SK-N-SH treated with all-trans-retinoic acid at 6 μM for 48 hours (cell line): ENCODE measurements around the gene DIAPH1.

Experiments
- ATAC-seq: fragments of 200-7000 bp; cut with Tn5 transposase; 3 replicates; pipeline ENCODE4 v1.9.1; 2020; ENCODE audit warnings: mild to moderate bottlenecking, moderate library complexity
- ARNTL ChIP-seq: fragments of 450-650 bp; formaldehyde crosslinking; IDR thresholded peaks from 2 replicates; pipeline ENCODE4 v1.5.0; 2020; ENCODE audit warnings: low read depth, mild to moderate bottlenecking, moderate library complexity, borderline replicate concordance
- BACH2 ChIP-seq: fragments of 250-450 bp; sonication (Bioruptor Pico); IDR thresholded peaks from 2 replicates; pipeline ENCODE4 v1.9.0; 2021; ENCODE audit warnings: mild to moderate bottlenecking, borderline replicate concordance
- CREB5 ChIP-seq: fragments of 250-450 bp; sonication (Bioruptor Pico); IDR thresholded peaks from 2 replicates; pipeline ENCODE4 v1.5.1; 2020; ENCODE audit warnings: low read depth, mild to moderate bottlenecking, moderate library complexity
- CSDC2 ChIP-seq: fragments of 250-450 bp; sonication (Bioruptor Pico); IDR thresholded peaks from 2 replicates; pipeline ENCODE4 v1.5.0; 2020; ENCODE audit warnings: mild to moderate bottlenecking, moderate library complexity
- CSRNP3 ChIP-seq: fragments of 250-450 bp; sonication (Bioruptor Pico); IDR thresholded peaks from 2 replicates; pipeline ENCODE4 v1.5.1; 2021; ENCODE audit warnings: mild to moderate bottlenecking, moderate library complexity
- ESRRG ChIP-seq: fragments of 250-450 bp; sonication (Bioruptor Pico); IDR thresholded peaks from 2 replicates; pipeline ENCODE4 v1.6.1; 2021; ENCODE audit warnings: mild to moderate bottlenecking
- GLIS3 ChIP-seq: fragments of 250-450 bp; sonication (Bioruptor Pico); IDR thresholded peaks from 2 replicates; pipeline ENCODE4 v1.5.0; 2020; ENCODE audit warnings: mild to moderate bottlenecking, moderate library complexity
- ISL1 ChIP-seq: fragments of 250-450 bp; sonication (Bioruptor Pico); IDR thresholded peaks from 2 replicates; pipeline ENCODE4 v2.1.2; 2022; ENCODE audit warnings: mild to moderate bottlenecking, moderate library complexity
- OSR1 ChIP-seq: fragments of 250-450 bp; sonication (Bioruptor Pico); IDR thresholded peaks from 2 replicates; pipeline ENCODE4 v1.8.0; 2022; ENCODE audit warnings: moderate library complexity, mild to moderate bottlenecking, inconsistent platforms
- PATZ1 ChIP-seq: fragments of 250-450 bp; sonication (Bioruptor Pico); IDR thresholded peaks from 2 replicates; pipeline ENCODE4 v1.8.0; 2020; ENCODE audit warnings: mild to moderate bottlenecking, moderate library complexity, borderline replicate concordance
- POU6F1 ChIP-seq: fragments of 250-450 bp; sonication (Bioruptor Pico); IDR thresholded peaks from 2 replicates; pipeline ENCODE4 v1.8.0; 2021; ENCODE audit warnings: low read depth, mild to moderate bottlenecking, moderate library complexity, borderline replicate concordance
- PPARA ChIP-seq: fragments of 250-450 bp; sonication (Bioruptor Pico); IDR thresholded peaks from 2 replicates; pipeline ENCODE4 v1.5.0; 2020; ENCODE audit warnings: mild to moderate bottlenecking, borderline replicate concordance
- RARB ChIP-seq: fragments of 250-450 bp; sonication (Bioruptor Pico); IDR thresholded peaks from 2 replicates; pipeline ENCODE4 v1.8.0; 2021; ENCODE audit warnings: mild to moderate bottlenecking, moderate library complexity
- SNAI2 ChIP-seq: fragments of 250-450 bp; sonication (Bioruptor Pico); IDR thresholded peaks from 2 replicates; pipeline ENCODE4 v1.5.0; 2020; ENCODE audit warnings: mild to moderate bottlenecking, moderate library complexity
- TCF4 ChIP-seq: fragments of 250-450 bp; sonication (Bioruptor Pico); IDR thresholded peaks from 2 replicates; pipeline ENCODE4 v1.8.0; 2021; ENCODE audit warnings: mild to moderate bottlenecking, moderate library complexity, borderline replicate concordance
- TOX ChIP-seq: fragments of 250-450 bp; sonication (Bioruptor Pico); IDR thresholded peaks from 2 replicates; pipeline ENCODE4 v1.8.0; 2021; ENCODE audit warnings: mild to moderate bottlenecking, moderate library complexity, borderline replicate concordance
- TSHZ2 ChIP-seq: fragments of 250-450 bp; sonication (Bioruptor Pico); IDR thresholded peaks from 2 replicates; pipeline ENCODE4 v1.5.0; 2020; ENCODE audit warnings: mild to moderate bottlenecking, moderate library complexity
- ZC3H10 ChIP-seq: fragments of 250-450 bp; sonication (Bioruptor Pico); IDR thresholded peaks from 2 replicates; pipeline ENCODE4 v1.5.1; 2021; ENCODE audit warnings: mild to moderate bottlenecking, moderate library complexity
- ZFP3 ChIP-seq: fragments of 250-450 bp; sonication (Bioruptor Pico); IDR thresholded peaks from 2 replicates; pipeline ENCODE4 v1.5.0; 2020; ENCODE audit warnings: mild to moderate bottlenecking, moderate library complexity
- ZFP30 ChIP-seq: fragments of 450-650 bp; formaldehyde crosslinking; IDR thresholded peaks from 2 replicates; pipeline ENCODE4 v1.5.0; 2022; ENCODE audit warnings: mild to moderate bottlenecking, moderate library complexity
- ZNF565 ChIP-seq: fragments of 450-650 bp; formaldehyde crosslinking; conservative IDR thresholded peaks from 2 replicates; pipeline ENCODE4 v1.5.0; 2020; ENCODE audit warnings: low read depth, mild to moderate bottlenecking, moderate library complexity
- ZNF8 ChIP-seq: fragments of 450-650 bp; formaldehyde crosslinking; IDR thresholded peaks from 2 replicates; pipeline ENCODE4 v1.5.0; 2020; ENCODE audit warnings: mild to moderate bottlenecking, moderate library complexity

Gene DIAPH1

GRCh38 chr5:141628175-141628788 lies 9.5 kb upstream of the DIAPH1 start:
- TF ChIP-seq ZNF8 (CRISPR knock-in tag) (no peak), ZNF565 (CRISPR knock-in tag) (no peak), PPARA (no peak), POU6F1 (CRISPR knock-in tag) (no peak), ZFP30 (CRISPR knock-in tag) (no peak), BACH2 (CRISPR knock-in tag) (no peak), TSHZ2 (CRISPR knock-in tag) (no peak), ZC3H10 (CRISPR knock-in tag) (no peak), TOX (CRISPR knock-in tag) (no peak), TCF4 (CRISPR knock-in tag) (no peak), ESRRG (CRISPR knock-in tag) (no peak), ARNTL (CRISPR knock-in tag) (no peak), CSRNP3 (CRISPR knock-in tag) (no peak), OSR1 (CRISPR knock-in tag) (no peak), CREB5 (no peak), SNAI2 (CRISPR knock-in tag) (no peak), CSDC2 (CRISPR knock-in tag) (no peak), ISL1 (CRISPR knock-in tag) (no peak), RARB (CRISPR knock-in tag) (no peak)
- no peak for ATAC-seq

GRCh38 chr5:141623611-141624010 lies 4.8 kb upstream of the DIAPH1 start:
- TF ChIP-seq TSHZ2 (CRISPR knock-in tag): no peak
- no peak for TF ChIP-seq OSR1 (CRISPR knock-in tag)
- TF ChIP-seq ESRRG (CRISPR knock-in tag): no peak
- no peak for TF ChIP-seq TOX (CRISPR knock-in tag)
- TF ChIP-seq ZNF565 (CRISPR knock-in tag): no peak
- no peak for TF ChIP-seq ZFP3 (CRISPR knock-in tag)
- no peak for TF ChIP-seq GLIS3 (CRISPR knock-in tag)
- TF ChIP-seq RARB (CRISPR knock-in tag): no peak
- TF ChIP-seq CSRNP3 (CRISPR knock-in tag): no peak
- TF ChIP-seq TCF4 (CRISPR knock-in tag): no peak
- TF ChIP-seq PPARA: no peak
- TF ChIP-seq ZFP30 (CRISPR knock-in tag): no peak
- no peak for TF ChIP-seq ARNTL (CRISPR knock-in tag)
- TF ChIP-seq PATZ1 (CRISPR knock-in tag): no peak
- no peak for TF ChIP-seq ZNF8 (CRISPR knock-in tag)
- TF ChIP-seq CREB5: no peak
- no peak for TF ChIP-seq CSDC2 (CRISPR knock-in tag)
- TF ChIP-seq, all 23 proteins: peak for 0
- no peak for ATAC-seq
